ENCODE measurements around the gene OR1J1. TPM values are rescaled to one million over a fixed set of nuclear protein-coding genes. Genes with fewer than 3 reads are reported as not detected.

Gene OR1J1
- total RNA-seq, 1 donor from 2014 or later = not detected

DNA sequence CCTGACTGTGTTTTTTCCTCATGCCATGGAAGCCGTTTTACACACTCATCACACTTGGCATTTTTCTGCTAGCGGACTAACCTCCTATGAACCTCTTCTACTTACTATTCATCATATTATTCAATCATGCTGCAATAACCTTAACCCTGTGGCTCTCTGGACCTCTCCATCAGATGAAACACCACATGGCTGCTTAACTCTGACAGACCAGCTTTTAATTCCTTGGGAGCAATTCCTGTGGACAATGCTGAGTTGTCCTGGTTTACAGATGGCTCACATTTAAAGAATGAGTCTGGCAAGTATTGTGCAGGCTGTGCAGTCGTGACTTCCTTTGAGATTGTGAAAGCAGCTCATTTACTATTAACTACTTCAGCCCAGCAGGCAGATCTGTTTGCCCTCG, 9.0 kb downstream of the OR1J1 start:
- Mint-ChIP-seq H3K4me3 (no peak overlapping the region), H3K27me3 (ENCODE audit: insufficient read depth) (peaks cover 15% of the 10 kb centered on the region), H3K9me3 (no peaks in the 10 kb centered on the region), H3K27ac (no peak overlapping the region), H3K36me3 (ENCODE audit: low read depth) (no peaks in the 10 kb centered on the region), H3K4me1 (ENCODE audit: low read depth) (peaks cover 15% of the 10 kb centered on the region)
- intact Hi-C loops (cut with micrococcal nuclease) = loop anchor here (10.0 kb wide), 2 partner anchors 436 to 756 kb away; partner anchors contain the start of gene RC3H2
- no peak for DNase-seq (ENCODE audit: low spot score)

DNA sequence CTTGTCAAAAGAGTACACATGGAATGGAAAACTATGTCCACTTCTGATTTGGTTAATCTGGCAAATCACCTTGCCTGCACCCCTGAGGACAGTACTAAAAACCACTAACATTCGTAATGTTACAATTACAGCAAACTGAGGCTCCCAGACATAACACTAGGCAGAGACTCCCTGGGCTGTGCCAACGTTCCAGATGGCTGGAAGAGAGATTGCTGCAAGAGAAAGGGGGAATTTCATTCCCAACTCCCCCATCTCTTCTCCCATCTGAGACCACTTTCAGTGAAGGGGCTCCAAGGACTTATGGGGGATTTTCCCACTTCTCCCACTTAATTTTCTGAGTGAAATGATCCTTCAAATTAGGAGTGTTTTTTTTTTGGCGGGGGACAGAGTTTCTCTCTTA, 11.3 kb downstream of the OR1J1 start:
- intact Hi-C loops (cut with micrococcal nuclease) = loop anchor here (10.0 kb wide), 2 partner anchors 438 to 758 kb away; partner anchors contain the start of gene RC3H2
- Mint-ChIP-seq H3K4me3 (no peak overlapping the region), H3K27ac (no peak overlapping the region), H3K36me3 (ENCODE audit: low read depth) (no peaks in the 10 kb centered on the region), H3K27me3 (ENCODE audit: insufficient read depth) (peaks cover 26% of the 10 kb centered on the region), H3K4me1 (ENCODE audit: low read depth) (peaks cover 17% of the 10 kb centered on the region), H3K9me3 (no peaks in the 10 kb centered on the region)
- DNase-seq (ENCODE audit: low spot score) = no peak

DNA sequence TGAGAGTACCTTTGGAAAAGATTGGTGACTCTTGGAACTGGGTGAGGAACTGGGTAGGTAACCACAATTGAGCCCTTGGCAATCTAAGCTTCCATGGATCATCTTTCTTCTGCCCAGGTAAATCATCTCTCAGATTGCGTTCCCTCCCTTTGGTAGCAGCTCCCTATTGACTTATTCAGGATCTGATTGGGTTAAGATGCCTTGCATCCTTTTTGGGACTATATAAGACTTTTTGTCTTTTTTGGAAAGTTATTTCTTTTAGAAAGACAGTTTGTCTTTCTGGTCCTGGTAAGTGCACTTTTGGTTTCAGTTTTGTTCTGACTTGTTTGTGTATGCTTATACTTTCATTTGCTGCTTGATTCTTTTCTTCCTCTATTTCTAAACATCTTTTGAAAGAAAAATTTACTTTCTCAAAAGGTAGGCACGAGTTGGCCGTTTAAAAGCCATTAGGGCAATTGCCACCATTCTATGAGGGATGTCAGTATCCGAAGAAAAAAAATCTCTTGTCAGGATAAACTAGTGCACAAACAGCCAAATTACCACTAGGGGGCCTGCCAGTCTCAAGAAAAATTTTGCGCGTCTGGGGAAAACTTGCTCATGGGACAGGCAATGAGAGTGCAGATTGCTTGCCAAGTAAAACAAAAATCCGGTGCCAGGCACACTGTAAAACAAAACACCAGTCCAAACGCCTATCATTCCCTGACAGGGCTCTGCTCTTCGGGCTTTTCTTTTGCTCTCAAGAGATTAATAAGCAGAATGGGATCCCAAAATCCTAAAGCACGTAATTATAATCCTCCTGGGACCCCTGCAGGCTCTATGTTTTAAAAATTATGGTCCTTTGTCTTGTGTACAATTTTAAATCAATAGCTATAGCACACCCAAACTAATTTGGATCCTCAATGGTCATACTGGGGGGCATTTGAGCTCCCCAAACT, 12.8 kb downstream of the OR1J1 start:
- H3K27ac Mint-ChIP-seq = peak overlapping the region; percentile 80
- H3K4me1 Mint-ChIP-seq (ENCODE audit: low read depth) = peaks cover 17% of the 10 kb centered on the region
- no peaks in the 10 kb centered on the region for H3K36me3 Mint-ChIP-seq (ENCODE audit: low read depth)
- H3K27me3 Mint-ChIP-seq (ENCODE audit: insufficient read depth) = peaks cover 26% of the 10 kb centered on the region
- intact Hi-C loops (cut with micrococcal nuclease) = loop anchor here (1.0 to 10.0 kb wide), 7 partner anchors 12 to 760 kb away; partner anchors contain the start of genes MRRF, RBM18 and RC3H2
- H3K9me3 Mint-ChIP-seq = no peaks in the 10 kb centered on the region
- peak; percentile 59 for DNase-seq (ENCODE audit: low spot score)
- peak overlapping the region; percentile 81 for H3K4me3 Mint-ChIP-seq

DNA sequence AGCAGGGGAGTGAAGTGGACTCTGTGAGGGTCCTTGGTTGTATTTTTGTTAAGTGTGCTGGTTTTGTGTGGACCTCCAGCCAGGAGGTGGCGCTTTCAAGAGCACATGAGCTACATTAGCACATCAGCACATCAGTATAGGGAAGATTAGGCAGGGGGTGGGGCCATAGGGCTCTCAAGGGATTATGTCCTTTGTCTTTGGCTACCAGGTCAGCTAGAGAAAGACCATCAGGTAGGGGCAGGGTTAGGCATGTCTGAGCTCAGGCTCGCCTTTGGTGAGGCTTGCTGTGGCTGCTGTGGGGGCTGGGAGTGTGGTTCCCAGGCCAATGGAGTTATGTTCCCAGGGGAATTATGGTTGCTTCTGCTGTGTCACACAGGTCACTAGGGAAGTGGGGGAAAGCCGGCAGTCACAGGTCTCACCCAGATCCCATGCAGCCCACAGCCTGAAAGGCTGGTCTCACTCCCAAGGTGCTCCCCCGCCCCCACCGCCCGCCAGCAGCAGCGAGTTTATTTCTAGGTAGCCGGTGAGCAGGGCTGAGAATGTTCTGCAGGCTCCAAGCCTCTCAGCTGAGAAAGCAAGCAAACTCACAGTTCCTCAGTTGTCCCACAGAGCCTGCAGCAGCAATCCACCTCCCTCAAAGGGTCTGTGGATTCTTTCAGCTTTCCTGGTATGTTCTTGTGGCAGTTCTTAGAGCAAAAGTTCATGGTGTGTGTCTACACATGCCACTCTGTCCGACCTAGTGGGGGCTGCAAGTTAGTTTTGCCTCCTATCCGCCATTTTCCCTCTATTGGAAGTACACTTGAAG, 13.7 kb downstream of the OR1J1 start:
- peaks cover 26% of the 10 kb centered on the region for H3K27me3 Mint-ChIP-seq (ENCODE audit: insufficient read depth)
- no peaks in the 10 kb centered on the region for H3K36me3 Mint-ChIP-seq (ENCODE audit: low read depth)
- DNase-seq (ENCODE audit: low spot score) = no peak
- H3K9me3 Mint-ChIP-seq = no peaks in the 10 kb centered on the region
- H3K4me1 Mint-ChIP-seq (ENCODE audit: low read depth) = peaks cover 17% of the 10 kb centered on the region
- H3K4me3 Mint-ChIP-seq = peak overlapping the region; percentile 81
- intact Hi-C loops (cut with micrococcal nuclease) = loop anchor here (1.0 to 10.0 kb wide), 6 partner anchors 11 to 761 kb away; partner anchors contain the start of genes MRRF, RBM18 and RC3H2
- peak overlapping the region; percentile 80 for H3K27ac Mint-ChIP-seq

DNA sequence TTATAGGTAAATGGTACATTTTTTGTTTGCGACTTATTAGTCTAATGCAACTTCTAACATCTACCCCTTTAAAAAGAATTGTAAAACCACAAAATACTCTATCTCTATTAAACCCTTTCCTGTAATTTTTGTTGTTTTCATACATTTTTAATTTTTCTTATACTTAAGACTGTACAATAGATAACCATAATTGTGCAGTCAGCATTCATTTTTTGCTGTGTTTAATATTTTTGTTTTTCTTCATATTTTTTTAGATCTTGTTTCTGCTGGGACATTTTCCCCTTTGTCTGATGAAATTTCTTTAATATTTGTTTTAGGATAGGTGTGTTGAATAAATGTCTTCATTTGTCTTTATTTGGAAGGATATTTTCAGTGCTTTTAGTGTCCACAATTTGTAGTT, 19.9 kb downstream of the OR1J1 start:
- no peak for DNase-seq (ENCODE audit: low spot score)
- Mint-ChIP-seq H3K36me3 (ENCODE audit: low read depth) (no peaks in the 10 kb centered on the region), H3K27ac (no peak overlapping the region), H3K27me3 (ENCODE audit: insufficient read depth) (peaks cover 31% of the 10 kb centered on the region), H3K9me3 (no peaks in the 10 kb centered on the region), H3K4me3 (no peak overlapping the region), H3K4me1 (ENCODE audit: low read depth) (no peaks in the 10 kb centered on the region)
- intact Hi-C loops (cut with micrococcal nuclease) = no loop called here

DNA sequence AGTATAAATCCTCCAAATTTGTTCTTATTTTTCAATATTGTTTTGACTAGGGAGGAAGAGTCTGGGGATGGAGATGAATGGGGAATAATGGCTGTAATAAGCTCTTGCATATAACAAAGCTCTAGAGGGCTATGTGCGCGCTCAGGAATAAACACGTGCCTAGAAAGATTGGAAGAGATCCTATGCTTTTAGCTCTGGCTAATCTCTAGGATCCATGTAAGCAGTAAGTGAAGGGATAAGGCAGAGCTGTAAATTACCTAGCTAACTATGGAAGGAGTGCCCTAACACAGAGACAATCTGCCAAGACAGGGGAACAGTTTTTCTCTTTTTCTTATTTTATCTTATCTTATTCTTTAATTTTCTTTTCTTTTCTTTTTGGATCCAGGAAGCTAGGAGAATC, 21.6 kb downstream of the OR1J1 start:
- Mint-ChIP-seq H3K4me3 (no peak overlapping the region), H3K36me3 (ENCODE audit: low read depth) (no peaks in the 10 kb centered on the region), H3K4me1 (ENCODE audit: low read depth) (no peaks in the 10 kb centered on the region), H3K9me3 (no peaks in the 10 kb centered on the region), H3K27ac (no peak overlapping the region), H3K27me3 (ENCODE audit: insufficient read depth) (peaks cover 17% of the 10 kb centered on the region)
- no peak for DNase-seq (ENCODE audit: low spot score)
- intact Hi-C loops (cut with micrococcal nuclease) = no loop called here

DNA sequence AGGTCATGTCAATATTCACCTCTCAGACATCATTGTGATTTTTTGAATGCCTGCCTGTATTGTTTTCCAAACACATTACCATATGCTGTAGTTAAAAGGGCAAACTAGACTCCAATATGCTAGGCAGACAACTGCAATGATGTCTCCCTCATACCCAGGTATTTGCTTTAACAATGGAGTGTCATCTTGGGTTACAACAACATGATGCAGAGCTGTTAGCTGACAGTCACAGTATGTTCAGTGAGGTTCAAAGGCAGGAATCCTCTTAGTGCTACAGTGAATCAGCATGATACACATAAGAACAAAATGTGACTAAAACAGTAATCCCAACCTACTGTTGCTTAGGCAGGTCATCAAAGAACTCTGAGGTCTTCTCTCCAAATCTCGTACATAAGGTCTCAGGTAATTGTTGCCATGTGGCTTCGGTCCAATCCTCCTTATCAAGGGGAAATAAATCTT, 24.0 kb downstream of the OR1J1 start:
- no peak for DNase-seq (ENCODE audit: low spot score)
- peaks cover 17% of the 10 kb centered on the region for H3K27me3 Mint-ChIP-seq (ENCODE audit: insufficient read depth)
- no peaks in the 10 kb centered on the region for H3K9me3 Mint-ChIP-seq
- no peak overlapping the region for H3K4me3 Mint-ChIP-seq
- intact Hi-C loops (cut with micrococcal nuclease) = loop anchor here (1.0 to 2.0 kb wide), 5 partner anchors 11 to 355 kb away; no protein-coding TSS in a partner anchor
- no peaks in the 10 kb centered on the region for H3K36me3 Mint-ChIP-seq (ENCODE audit: low read depth)
- H3K27ac Mint-ChIP-seq = no peak overlapping the region
- no peaks in the 10 kb centered on the region for H3K4me1 Mint-ChIP-seq (ENCODE audit: low read depth)

DNA sequence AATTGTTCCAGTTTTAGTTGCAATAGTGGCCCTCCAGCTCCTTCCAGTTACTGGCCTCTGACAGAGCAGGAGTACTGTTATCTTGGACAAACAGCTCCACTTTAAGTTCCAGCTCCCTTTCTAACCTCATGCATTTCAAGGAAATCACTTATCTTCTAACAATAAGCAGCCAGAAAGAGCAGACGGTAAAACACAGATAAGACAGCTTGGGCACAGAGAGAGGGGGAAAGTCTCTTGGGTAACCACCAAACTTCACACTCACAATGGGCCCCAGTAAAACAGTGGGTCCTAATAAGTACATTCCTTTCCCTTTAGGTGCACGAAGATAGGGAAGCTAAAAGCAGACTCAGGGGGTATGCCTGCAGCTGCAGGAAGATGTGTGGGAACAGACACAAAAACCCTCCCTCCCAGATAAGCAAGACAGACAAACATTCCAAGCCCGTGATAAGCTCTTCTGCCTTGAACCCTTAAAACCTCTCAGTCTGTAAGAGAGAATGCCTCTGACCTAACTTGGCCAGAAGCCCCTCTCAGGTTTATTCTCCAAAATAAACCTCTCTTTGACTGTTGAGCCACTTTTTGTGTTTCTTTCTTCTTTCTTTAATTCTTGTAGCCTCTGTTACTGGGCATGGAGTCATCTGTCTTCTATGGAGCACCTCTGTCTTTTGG, 30.8 kb downstream of the OR1J1 start:
- Mint-ChIP-seq H3K36me3 (ENCODE audit: low read depth) (no peaks in the 10 kb centered on the region), H3K4me3 (no peak overlapping the region), H3K27ac (no peak overlapping the region), H3K27me3 (ENCODE audit: insufficient read depth) (peaks cover 9% of the 10 kb centered on the region), H3K9me3 (no peaks in the 10 kb centered on the region), H3K4me1 (ENCODE audit: low read depth) (no peaks in the 10 kb centered on the region)
- intact Hi-C loops (cut with micrococcal nuclease) = no loop called here
- DNase-seq (ENCODE audit: low spot score) = no peak

DNA sequence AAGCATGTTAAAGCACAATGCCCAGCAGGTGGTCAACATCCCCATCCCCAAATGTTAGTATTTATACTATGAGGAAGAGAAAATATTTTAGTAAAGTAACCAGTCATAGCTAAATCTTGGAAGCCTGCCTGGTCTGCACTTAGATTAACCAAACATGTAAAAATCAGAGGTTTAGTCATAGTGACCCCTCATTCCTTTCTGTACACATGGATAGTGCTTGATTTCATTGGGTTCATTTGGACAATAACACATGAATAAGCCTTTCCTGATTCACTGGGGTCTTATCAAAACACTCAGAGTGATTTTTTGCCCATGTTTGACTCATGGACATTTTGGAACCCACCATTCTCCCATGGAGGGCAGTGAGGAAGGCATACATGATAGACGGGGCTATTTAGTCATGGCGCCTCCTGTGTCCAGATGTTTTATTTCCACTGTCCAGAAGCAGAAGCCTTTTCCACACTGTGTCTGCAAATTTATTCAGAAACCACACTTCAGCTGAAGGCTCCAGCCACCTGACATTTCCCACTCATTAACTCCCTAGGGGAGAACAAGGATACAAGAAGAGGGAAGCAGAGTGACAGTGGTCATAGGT, 32.5 kb downstream of the OR1J1 start:
- DNase-seq (ENCODE audit: low spot score) = no peak
- Mint-ChIP-seq H3K36me3 (ENCODE audit: low read depth) (no peaks in the 10 kb centered on the region), H3K27me3 (ENCODE audit: insufficient read depth) (peaks cover 9% of the 10 kb centered on the region), H3K4me3 (no peak overlapping the region), H3K9me3 (no peaks in the 10 kb centered on the region), H3K27ac (no peak overlapping the region), H3K4me1 (ENCODE audit: low read depth) (no peaks in the 10 kb centered on the region)
- intact Hi-C loops (cut with micrococcal nuclease) = no loop called here

DNA sequence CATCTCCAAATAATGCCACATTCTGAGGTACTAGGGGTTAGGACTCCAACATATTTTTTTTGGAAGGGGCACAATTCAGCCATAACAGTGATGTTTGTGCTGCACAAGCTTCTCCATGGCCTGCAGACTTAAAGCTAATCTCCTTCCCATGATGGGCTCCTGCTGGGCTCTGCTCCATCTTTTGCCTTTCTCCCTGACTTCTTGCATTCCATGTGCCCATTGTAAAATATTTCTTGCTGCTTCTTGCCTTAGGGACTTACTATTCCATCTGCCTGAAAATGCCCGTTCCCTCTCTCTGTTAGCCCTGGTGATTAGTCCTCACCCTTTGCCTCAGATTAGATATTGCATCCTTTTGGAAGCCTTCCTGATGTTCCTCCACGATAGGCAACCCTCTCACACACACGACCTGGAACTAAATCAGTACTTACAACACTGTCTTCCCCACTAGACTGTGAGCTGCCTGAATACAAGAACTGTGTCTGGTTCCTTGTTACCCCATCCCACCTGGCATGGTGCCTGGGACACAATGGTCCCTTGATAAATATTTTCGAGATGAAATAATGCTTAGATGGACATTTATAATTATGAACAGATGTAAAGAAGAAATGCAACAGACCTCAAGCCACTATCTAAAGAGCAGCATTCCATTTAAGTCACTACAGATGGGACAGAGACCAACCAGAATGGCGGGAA, 33.5 kb downstream of the OR1J1 start:
- intact Hi-C loops (cut with micrococcal nuclease) = no loop called here
- H3K36me3 Mint-ChIP-seq (ENCODE audit: low read depth) = no peaks in the 10 kb centered on the region
- no peak overlapping the region for H3K27ac Mint-ChIP-seq
- H3K27me3 Mint-ChIP-seq (ENCODE audit: insufficient read depth) = peaks cover 9% of the 10 kb centered on the region
- no peak for DNase-seq (ENCODE audit: low spot score)
- no peak overlapping the region for H3K4me3 Mint-ChIP-seq
- no peaks in the 10 kb centered on the region for H3K4me1 Mint-ChIP-seq (ENCODE audit: low read depth)
- no peaks in the 10 kb centered on the region for H3K9me3 Mint-ChIP-seq

DNA sequence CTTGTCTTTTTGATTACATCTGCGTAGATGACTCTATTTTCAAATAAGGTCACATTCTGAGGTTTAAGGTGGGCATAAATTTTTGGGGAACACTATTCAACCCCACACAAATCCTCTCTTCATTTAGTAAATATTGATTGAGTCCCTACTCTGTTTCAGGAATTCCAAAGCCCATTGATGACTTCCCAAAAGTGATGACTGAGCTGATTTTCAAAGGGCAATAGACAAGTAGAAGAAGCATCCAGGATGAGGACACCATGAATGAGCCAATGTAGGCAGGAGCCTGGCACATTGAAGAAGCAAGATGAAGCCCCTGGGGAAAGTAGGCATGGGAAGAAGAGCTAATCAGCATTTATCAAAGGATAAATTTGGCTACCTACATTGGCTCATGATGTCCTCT, 35.2 kb downstream of the OR1J1 start:
- Mint-ChIP-seq H3K9me3 (no peaks in the 10 kb centered on the region), H3K27ac (no peak overlapping the region), H3K27me3 (ENCODE audit: insufficient read depth) (peaks cover 11% of the 10 kb centered on the region), H3K4me3 (no peak overlapping the region), H3K4me1 (ENCODE audit: low read depth) (no peaks in the 10 kb centered on the region), H3K36me3 (ENCODE audit: low read depth) (no peaks in the 10 kb centered on the region)
- intact Hi-C loops (cut with micrococcal nuclease) = no loop called here
- no peak for DNase-seq (ENCODE audit: low spot score)

Measured in activated T-helper 1 cell treated with anti-CD3 and anti-CD28 coated beads, Interleukin-12 subunit alpha, Interleukin-12 subunit beta, Interleukin-2, Interleukin-4 antibody, amounts not matched to agents 30 ng/mL and 10 ng/mL and 1 ng/mL, durations not matched to agents 14 hours and 24 hours and 36 hours (primary cell).